ENCODE measurements around the gene BCL2A1.
"Not testable (repeated sequence)": the region's sequence is repeated elsewhere in the genome, so short reads cannot be mapped to it uniquely, and the experiment has no call there.

BCL2A1 gene

GRCh38 chr15:79970624-79971434, at the start of gene BCL2A1:
Gene BCL2A1, minus strand, starts transcription at chr15:79971196. Its CDS starts 77 bp downstream, at chr15:79971119.
- DNase-seq, result no peak

- DNase-seq, result no peak
These were observed 49.7 kb upstream of the BCL2A1 start for GRCh38 chr15:80020731-80021130.

- not testable (repeated sequence) for DNase-seq
These were observed 49.2 kb upstream of the BCL2A1 start for GRCh38 chr15:80020149-80020548.

GRCh38 chr15:80019168-80019745, 48.3 kb upstream of the BCL2A1 start:
- DNase-seq, result no peak

GRCh38 chr15:80017139-80017538, 46.1 kb upstream of the BCL2A1 start:
- DNase-seq, result not testable (repeated sequence)

- DNase-seq, result not testable (repeated sequence)
These were observed 45.5 kb upstream of the BCL2A1 start for GRCh38 chr15:80016506-80016905.

- DNase-seq, result no peak
These were observed 44.2 kb upstream of the BCL2A1 start for GRCh38 chr15:80015156-80015555.

- DNase-seq, result not testable (repeated sequence)
These were observed 43.2 kb upstream of the BCL2A1 start for GRCh38 chr15:80014186-80014585.

- DNase-seq, result no peak
These were observed 41.2 kb upstream of the BCL2A1 start for GRCh38 chr15:80012060-80012726.

- DNase-seq, result no peak
These were observed 40.6 kb upstream of the BCL2A1 start for GRCh38 chr15:80011596-80011995.

- not testable (repeated sequence) for DNase-seq
These were observed 40.1 kb upstream of the BCL2A1 start for GRCh38 chr15:80011041-80011523.

- DNase-seq, result no peak
These were observed 39.2 kb upstream of the BCL2A1 start for GRCh38 chr15:80010131-80010673.

- DNase-seq, result no peak
These were observed 36.5 kb upstream of the BCL2A1 start for GRCh38 chr15:80007532-80007931.

GRCh38 chr15:80006946-80007345, 36.0 kb upstream of the BCL2A1 start:
- DNase-seq, result no peak

GRCh38 chr15:80003934-80004472, 33.0 kb upstream of the BCL2A1 start:
- no peak for DNase-seq

- no peak for DNase-seq
These were observed 32.2 kb upstream of the BCL2A1 start for GRCh38 chr15:80003171-80003570.

GRCh38 chr15:80002267-80002666, 31.3 kb upstream of the BCL2A1 start:
- DNase-seq, result no peak

- DNase-seq, result no peak
These were observed 23.6 kb upstream of the BCL2A1 start for GRCh38 chr15:79994615-79995014.

- no peak for DNase-seq
These were observed 20.8 kb upstream of the BCL2A1 start for GRCh38 chr15:79991826-79992225.

GRCh38 chr15:79990997-79991334, 20.0 kb upstream of the BCL2A1 start:
- no peak for DNase-seq

GRCh38 chr15:79990280-79990996, 19.4 kb upstream of the BCL2A1 start:
- no peak for DNase-seq

- DNase-seq, result no peak
These were observed 18.7 kb upstream of the BCL2A1 start for GRCh38 chr15:79989682-79990081.

- no peak for DNase-seq
These were observed 18.2 kb upstream of the BCL2A1 start for GRCh38 chr15:79989183-79989582.

All from NCI-H524 treated with DMSO at 0.1 percent for 48 hours (cell line).